Measurements from ENCODE around the gene CKS1B. TPM values are rescaled to one million over a fixed set of nuclear protein-coding genes. Genes with fewer than 3 reads are reported as not detected.

The CKS1B gene
- total and polyA plus RNA-seq, 9 of the 15 experiments (the other 6 are each of a cell fraction or from before 2014, with no cell fraction given): 215 to 1,103 (median 460) TPM

GRCh38 chr1:154970631-154971340 is 3.7 kb upstream of the CKS1B start, which contains the start of gene SHC1 (continued):
- TF ChIP-seq JUND (IDR thresholded peaks at IDR 0.05; ENCODE audit: borderline replicate concordance, low read depth, low read length): peak; percentile 70; the same call in 1 of the 2 replicates
- no peak; the same call in 2 of the 3 replicates for TF ChIP-seq JUND (tag; IDR thresholded peaks at IDR 0.05; ENCODE audit: borderline replicate concordance, low read depth, low read length)
- TF ChIP-seq LEF1 (IDR thresholded peaks at IDR 0.05): peak; percentile 47; the same call in 1 of the 2 replicates
- TF ChIP-seq ZNF274 (IDR thresholded peaks at IDR 0.05; ENCODE audit: borderline replicate concordance, low read depth, low read length): no peak
- TF ChIP-seq L3MBTL2 (IDR thresholded peaks at IDR 0.05): 0 out of 2 replicates have a peak, but pooled peaks have one; percentile 23
- TF ChIP-seq ZNF592 (IDR thresholded peaks at IDR 0.05): 0 out of 2 replicates have a peak, but pooled peaks have one; percentile 44
- no peak for TF ChIP-seq TOE1 (IDR thresholded peaks at IDR 0.05; ENCODE audit: borderline replicate concordance)
- TF ChIP-seq TOE1 (CRISPR knock-in tag; IDR thresholded peaks at IDR 0.05; ENCODE audit: borderline replicate concordance, low read depth): no peak
- TF ChIP-seq ZNF511 (CRISPR knock-in tag; IDR thresholded peaks at IDR 0.05): no peak
- TF ChIP-seq POU5F1 (IDR thresholded peaks at IDR 0.05; ENCODE audit: borderline replicate concordance, low read depth, low read length, partially characterized antibody): no peak
- peak; percentile 30; the same call in 1 of the 2 replicates for TF ChIP-seq PKNOX1 (IDR thresholded peaks at IDR 0.05)
- no peak for TF ChIP-seq BCOR (IDR thresholded peaks at IDR 0.05)
- no peak for TF ChIP-seq JUNB (CRISPR knock-in tag; conservative IDR thresholded peaks at IDR 0.05)
- TF ChIP-seq MTA3 (IDR thresholded peaks at IDR 0.05; ENCODE audit: borderline replicate concordance): peak; percentile 57; the same call in 1 of the 2 replicates
- TF ChIP-seq ZNF24 (IDR thresholded peaks at IDR 0.05): no peak
- no peak for TF ChIP-seq FOS (IDR thresholded peaks at IDR 0.05; ENCODE audit: extremely low read depth, insufficient read length)
- TF ChIP-seq CBX1 (IDR thresholded peaks at IDR 0.05; ENCODE audit: low read depth): no peak; the same call in 1 of the 2 replicates
- peak; percentile 48 for TF ChIP-seq RBBP5 (IDR thresholded peaks at IDR 0.05; ENCODE audit: borderline replicate concordance, insufficient read depth, low read length, poor library complexity, severe bottlenecking)
- TF ChIP-seq CREB5 (CRISPR knock-in tag; IDR thresholded peaks at IDR 0.05): no peak
- no peak for TF ChIP-seq ARID2 (IDR thresholded peaks at IDR 0.05)
